NCI-H774 (cell line): ENCODE data around the gene DMWD.
"Not testable (repeated sequence)": the region's sequence is repeated elsewhere in the genome, so short reads cannot be mapped to it uniquely, and the experiment has no call there.

Experiments used
- DNase-seq: peaks from one replicate; lab custom pipeline; 2025; lab: John Stamatoyannopoulos, UW

The DMWD gene

GRCh38 chr19:45815481-45816216 is 23.0 kb upstream of the DMWD start:
- no peak for DNase-seq

GRCh38 chr19:45814851-45815480 is 22.3 kb upstream of the DMWD start, which contains the start of gene RSPH6A:
Gene RSPH6A (minus strand): TSS chr19:45815308. CDS start chr19:45815176, 132 bp downstream.
- DNase-seq: no peak

GRCh38 chr19:45814166-45814780 is 21.6 kb upstream of the DMWD start:
- DNase-seq: no peak

DNA sequence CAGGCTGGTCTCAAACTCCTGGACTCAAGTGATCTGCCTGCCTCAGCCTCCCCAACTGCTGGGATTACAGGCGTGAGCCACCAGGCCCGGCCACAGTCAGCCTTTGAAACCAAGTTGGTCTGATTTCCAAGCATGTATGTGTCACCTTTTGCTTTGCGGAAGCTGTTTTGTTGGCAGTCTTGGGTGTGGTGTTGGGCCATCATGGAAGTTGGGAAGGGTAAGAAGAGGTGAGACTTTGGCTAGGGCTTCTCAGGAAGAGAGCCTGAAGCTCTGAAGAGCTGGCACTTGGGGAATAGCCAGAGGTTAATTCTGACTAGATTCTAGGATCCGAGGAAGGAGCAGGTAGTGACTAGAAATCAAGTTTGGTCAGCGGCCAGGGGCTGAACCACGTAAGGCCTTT is 19.7 kb upstream of the DMWD start:
- no peak for DNase-seq

GRCh38 chr19:45809643-45810159 is 17.1 kb upstream of the DMWD start:
- DNase-seq: peak; percentile 50

- DNase-seq: no peak
Observed at GRCh38 chr19:45805719-45806118, 13.1 kb upstream of the DMWD start.

DNA sequence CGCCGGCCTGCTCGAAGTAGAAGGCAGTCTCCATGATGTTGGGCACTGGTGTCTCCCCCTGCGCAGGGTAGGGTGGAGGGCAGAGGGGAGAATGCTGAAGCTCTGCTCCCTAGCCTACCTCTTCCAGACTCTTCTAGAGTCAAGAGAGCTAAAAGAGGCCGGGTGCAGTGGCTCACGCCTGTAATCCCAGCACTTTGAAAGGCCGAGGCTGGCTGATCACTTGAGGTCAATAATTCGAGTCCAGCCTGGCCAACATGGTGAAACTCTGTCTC is 12.2 kb upstream of the DMWD start:
- DNase-seq: no peak

DNA sequence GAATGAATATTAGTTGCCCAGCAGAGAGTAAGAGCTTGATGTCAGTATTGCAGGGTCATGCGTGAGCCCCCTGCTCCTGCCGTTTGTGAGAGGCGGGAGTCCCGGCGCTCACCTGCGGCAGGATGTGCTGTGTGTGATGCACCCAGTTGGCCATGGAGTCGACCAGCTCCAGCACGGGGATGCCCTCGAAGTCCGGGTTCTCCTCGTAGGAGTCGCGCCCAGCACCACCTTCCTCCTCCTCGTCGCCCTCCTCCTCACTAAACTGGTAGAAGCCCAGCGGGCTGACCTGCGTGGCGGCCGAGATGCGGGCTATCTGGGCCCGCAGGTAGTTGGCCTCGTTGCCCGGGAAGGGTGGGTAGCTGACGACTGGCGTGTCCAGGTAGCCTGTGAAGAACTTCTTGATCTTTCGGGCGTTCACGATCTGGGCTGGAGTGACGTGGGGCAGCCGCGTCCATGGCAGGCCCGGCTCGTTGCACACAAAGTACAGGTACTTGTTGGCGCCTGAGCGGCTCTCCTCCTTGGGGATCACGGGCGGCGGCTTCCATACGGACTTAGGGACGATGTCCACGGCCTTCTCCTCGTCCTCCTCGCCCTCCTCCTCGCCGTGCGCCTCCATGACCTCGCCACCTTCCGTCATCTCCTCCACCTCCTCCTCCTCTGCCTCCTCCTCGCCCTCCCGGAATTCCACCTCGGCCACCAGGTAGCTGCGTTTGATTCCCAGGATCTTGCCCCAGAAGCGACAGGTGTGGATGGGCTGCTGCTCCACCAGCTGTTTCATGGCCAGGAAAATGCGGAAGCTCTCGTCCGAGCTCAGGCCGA is 11.7 kb upstream of the DMWD start:
- no peak for DNase-seq

- DNase-seq: no peak
Observed at GRCh38 chr19:45801603-45802175, 9.0 kb upstream of the DMWD start.

DNA sequence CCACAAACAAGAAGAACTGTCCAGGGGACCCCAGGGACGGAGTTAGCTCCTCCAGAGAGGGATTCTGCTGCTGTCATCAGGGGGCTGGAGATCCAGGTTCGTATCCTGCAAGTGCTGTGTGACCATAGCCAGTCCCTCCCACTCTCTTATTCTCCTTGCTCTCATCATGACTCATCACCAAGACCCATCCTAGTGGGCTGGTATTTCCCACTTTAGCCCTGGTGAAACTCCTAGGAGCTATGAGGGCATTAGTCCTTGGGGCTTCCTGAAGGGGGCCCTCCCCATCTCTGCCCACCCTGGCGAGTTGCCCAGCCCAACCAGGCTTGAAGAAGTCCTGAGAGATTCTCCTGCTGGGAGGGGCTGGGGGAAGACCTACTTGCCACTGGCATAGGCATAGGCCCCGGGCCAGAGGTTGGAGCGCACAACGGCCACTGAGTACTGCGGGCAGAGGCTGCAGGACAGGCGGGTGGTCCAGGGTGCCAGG is 7.5 kb upstream of the DMWD start:
- no peak for DNase-seq

DNA sequence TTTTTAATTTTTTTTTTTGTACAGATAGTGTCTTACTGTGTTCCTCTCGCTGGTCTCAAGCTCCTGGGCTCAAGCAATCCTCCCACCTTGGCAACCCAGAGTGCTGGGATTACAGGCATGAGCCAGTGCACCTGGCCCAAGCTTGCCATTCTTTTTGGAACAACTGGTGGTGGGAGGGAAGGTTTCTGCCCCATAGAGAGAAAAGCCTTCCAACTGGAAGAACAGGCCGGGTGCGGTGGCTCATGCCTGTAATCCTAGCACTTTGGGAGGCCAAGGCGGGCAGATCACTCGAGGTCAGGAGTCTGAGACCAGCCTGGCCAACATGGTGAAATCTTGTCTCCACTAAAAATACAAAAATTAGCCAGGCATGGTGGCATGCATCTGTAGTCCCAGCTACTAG is 6.9 kb upstream of the DMWD start:
- DNase-seq: not testable (repeated sequence)

DNA sequence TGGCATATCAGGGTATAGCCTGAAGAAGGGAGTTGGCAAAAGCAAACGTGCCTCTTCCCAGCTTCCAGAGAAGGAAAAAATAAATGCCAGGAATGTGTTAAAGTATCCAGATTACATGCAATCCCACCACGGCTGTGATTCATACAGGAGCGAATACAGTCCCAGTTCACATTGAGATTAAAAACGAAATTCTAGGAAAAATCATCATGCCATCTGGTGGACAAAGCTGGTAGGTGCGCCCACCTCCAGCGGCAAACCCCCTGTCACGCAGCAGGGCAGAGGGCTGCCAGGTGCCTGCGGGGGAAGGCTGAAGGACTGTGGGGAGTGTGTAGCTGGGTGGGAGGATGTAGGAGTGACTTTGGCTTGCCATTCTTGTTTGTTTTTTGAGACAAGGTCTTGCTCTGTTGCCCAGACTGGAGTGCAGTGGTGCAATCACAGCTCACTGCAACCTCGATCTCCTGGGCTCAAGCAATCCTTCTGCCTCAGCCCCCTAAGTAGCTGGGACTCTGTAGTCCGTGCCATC is 6.4 kb upstream of the DMWD start:
- peak; percentile 27 for DNase-seq

DNA sequence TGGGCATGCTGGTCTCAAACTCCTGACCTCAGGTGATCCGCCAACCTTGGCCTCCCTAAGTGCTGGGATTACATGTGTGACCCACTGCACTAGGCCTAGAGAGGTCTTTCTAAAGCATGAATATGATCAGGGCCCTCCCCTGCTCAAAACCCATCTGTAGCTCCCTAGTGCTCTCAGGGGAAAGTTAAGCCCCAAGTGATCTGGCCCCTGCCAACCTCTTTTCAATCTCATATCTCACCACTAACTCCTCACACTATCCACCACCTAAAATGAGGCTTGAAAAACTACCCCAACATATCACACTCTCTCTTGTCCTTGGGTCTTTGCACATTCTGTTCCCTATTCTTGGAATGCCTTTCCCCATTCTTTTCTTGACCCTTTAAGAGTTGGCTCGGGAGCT is 2.0 kb upstream of the DMWD start:
- no peak for DNase-seq

- DNase-seq: no peak
Observed at GRCh38 chr19:45793876-45794275, 1.2 kb upstream of the DMWD start.

DNA sequence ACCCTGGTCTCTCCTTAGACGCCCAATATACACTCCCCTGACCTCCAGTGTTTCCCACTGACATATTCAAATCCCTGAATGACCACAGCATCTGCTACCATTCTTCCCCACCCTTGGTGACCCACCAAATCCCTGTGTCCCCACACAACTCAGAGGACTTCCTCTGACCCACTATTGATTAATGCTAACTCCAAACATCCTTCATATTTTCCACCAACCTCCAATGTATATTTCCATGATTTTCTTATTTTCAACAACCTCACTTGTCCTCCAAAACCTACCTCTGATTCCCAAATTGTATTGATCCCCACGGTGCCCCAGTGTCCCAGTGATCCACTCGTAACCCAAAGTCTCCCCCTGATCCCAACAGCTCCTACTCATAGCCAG is 526 bp upstream of the DMWD start:
- DNase-seq: no peak

GRCh38 chr19:45791744-45792469 is 738 bp downstream of the DMWD start:
- no peak for DNase-seq

- no peak for DNase-seq
Observed at GRCh38 chr19:45790942-45791341, 1.7 kb downstream of the DMWD start.

DNA sequence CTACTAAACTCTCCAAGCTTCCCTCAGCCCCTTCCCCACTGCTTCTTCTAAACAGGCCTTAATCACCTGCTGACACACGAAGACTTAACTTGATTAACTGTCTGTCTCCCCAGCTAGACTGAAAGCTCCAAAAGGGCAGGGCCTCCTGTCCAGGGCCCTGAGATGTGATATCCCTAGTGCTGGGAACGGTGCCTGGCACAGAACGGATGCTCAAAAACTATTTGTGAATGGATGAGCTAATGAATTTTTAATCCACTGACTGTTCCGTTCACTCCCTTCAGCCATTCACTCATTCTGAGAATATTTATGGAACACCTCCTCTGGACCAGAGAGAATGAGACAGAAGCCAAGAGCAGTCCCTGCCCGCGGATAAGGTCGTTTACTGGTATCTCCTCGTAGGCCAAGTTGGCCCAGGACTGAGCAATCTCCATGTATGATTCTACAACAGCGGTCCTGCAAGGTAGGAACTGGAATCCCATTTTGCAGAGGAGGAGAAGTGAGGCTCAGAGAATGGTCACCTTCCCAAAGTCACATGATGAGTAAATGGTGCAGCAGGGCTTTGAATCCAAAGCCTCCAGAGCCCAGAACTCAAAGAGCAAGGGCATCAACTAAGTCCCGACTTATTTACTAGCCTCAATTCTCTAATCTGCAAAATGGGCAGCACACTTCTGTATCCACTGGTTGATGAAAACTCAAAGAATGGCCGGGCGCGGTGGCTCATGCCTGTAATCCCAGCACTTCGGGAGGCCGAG is 3.4 kb downstream of the DMWD start:
- DNase-seq: no peak

DNA sequence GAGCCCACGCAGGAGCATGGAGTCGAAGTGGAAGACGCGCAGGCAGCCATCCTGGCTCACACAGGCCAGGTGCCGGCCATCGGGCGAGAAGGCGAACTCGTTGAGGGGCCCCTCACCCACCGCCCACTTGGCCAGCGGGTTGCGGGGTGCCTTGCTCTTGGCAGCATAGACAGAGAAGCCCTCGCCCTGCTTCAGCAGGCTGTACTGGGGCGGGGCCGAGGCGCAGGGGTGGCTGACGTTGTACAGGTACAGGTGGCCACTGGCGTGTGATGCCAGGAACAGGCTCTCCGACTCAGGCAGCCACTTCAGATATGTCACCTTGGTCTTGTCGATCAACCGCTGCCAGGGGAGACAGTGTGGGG is 6.1 kb downstream of the DMWD start:
- no peak for DNase-seq

- DNase-seq: no peak
Observed at GRCh38 chr19:45785781-45786532, 6.7 kb downstream of the DMWD start.
